ENCODE measurements around the gene SHKBP1.
"Not testable (repeated sequence)": the region's sequence is repeated elsewhere in the genome, so short reads cannot be mapped to it uniquely, and the experiment has no call there.

GRCh38 chr19:40546153-40546841 is 30.4 kb upstream of the SHKBP1 start:
- TF ChIP-seq POLR2AphosphoS5 (IDR thresholded peaks at IDR 0.05); EP300 (conservative IDR thresholded peaks at IDR 0.05; ENCODE audit: poor library complexity, severe bottlenecking); TAF1 (IDR thresholded peaks at IDR 0.05; ENCODE audit: low read depth); REST (IDR thresholded peaks at IDR 0.05; ENCODE audit: borderline replicate concordance); SMC3 (conservative IDR thresholded peaks at IDR 0.05; ENCODE audit: poor library complexity); EZH2 (IDR thresholded peaks at IDR 0.05; ENCODE audit: borderline replicate concordance, insufficient read depth, low read length, poor library complexity, severe bottlenecking); RAD21 (conservative IDR thresholded peaks at IDR 0.05); MXI1 (conservative IDR thresholded peaks at IDR 0.05; ENCODE audit: poor library complexity, severe bottlenecking): not testable (repeated sequence)
- TF ChIP-seq, protein P1, sequence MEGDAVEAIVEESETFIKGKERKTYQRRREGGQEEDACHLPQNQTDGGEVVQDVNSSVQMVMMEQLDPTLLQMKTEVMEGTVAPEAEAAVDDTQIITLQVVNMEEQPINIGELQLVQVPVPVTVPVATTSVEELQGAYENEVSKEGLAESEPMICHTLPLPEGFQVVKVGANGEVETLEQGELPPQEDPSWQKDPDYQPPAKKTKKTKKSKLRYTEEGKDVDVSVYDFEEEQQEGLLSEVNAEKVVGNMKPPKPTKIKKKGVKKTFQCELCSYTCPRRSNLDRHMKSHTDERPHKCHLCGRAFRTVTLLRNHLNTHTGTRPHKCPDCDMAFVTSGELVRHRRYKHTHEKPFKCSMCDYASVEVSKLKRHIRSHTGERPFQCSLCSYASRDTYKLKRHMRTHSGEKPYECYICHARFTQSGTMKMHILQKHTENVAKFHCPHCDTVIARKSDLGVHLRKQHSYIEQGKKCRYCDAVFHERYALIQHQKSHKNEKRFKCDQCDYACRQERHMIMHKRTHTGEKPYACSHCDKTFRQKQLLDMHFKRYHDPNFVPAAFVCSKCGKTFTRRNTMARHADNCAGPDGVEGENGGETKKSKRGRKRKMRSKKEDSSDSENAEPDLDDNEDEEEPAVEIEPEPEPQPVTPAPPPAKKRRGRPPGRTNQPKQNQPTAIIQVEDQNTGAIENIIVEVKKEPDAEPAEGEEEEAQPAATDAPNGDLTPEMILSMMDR (IDR thresholded peaks at IDR 0.05; ENCODE audit: poor library complexity, severe bottlenecking), result not testable (repeated sequence)
